ENCODE results near the gene ROGDI.
A peak's percentile ranks its signal among the peaks of the same experiment; 100 is the strongest.

ROGDI gene

DNA sequence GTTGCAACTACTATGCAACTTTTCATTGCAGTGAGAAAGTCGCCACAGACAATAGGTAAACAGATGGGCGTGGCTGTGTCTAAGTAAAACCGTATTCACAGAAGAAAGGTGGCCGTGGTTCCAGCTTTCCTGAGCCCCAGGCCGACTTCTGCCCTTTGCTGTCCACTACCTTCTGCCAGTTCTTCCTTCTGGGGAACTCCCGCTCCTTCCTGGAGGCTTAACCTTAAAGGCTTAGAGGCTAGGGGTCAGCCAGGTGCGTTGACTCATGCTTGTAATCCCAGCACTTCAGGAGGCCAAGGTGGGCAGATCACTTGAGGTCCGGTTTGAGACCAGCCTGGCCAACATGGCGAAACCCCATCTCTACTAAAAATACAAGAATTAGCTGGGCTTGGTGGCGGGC lies 12.2 kb downstream of the ROGDI start:
- Histone ChIP-seq H3K4me2 (ENCODE audit: insufficient read depth, low read length, poor library complexity, severe bottlenecking) (no peak overlapping the region), H2BK15ac (ENCODE audit: low read length) (no peak overlapping the region), H3K79me1 (ENCODE audit: low read depth, low read length) (no peaks in the 10 kb centered on the region), H2BK120ac (ENCODE audit: low read depth, low read length) (no peak overlapping the region), H3K18ac (ENCODE audit: low read length) (no peak overlapping the region), H3K9ac (ENCODE audit: low read depth, low read length, poor library complexity) (no peak overlapping the region), H2BK12ac (ENCODE audit: low read length) (no peak overlapping the region), H3K4ac (ENCODE audit: low read length) (no peak overlapping the region), H3K14ac (ENCODE audit: low read length) (no peak overlapping the region), H2AFZ (ENCODE audit: low read length) (no peak overlapping the region), H3K36me3 (replicated peaks in 1 of 2; ENCODE audit: control insufficient read depth in 2 of 2, insufficient read depth in 2 of 2, low read length in 2 of 2) (no peaks in the 10 kb centered on the region), H3K9me3 (replicated peaks in 1 of 2; ENCODE audit: control insufficient read depth in 2 of 2, insufficient read depth in 1 of 2, low read depth in 1 of 2, low read length in 2 of 2) (no peaks in the 10 kb centered on the region), H2AK5ac (ENCODE audit: low read depth, low read length) (no peak overlapping the region), H4K91ac (ENCODE audit: low read depth, low read length, poor library complexity) (no peak overlapping the region), H3K4me1 (ENCODE audit: control insufficient read depth in 2 of 2, insufficient read depth in 1 of 2, low read depth in 1 of 2, low read length in 2 of 2) (peaks cover 3 to 5% of the 10 kb centered on the region in 2 donors), H3K27ac (replicated peaks; ENCODE audit: low read length) (no peak overlapping the region), H3K4me3 (ENCODE audit: low read length in 2 of 2) (no peak overlapping the region), H3K27me3 (ENCODE audit: control insufficient read depth in 3 of 3, insufficient read depth in 3 of 3, low read depth in 1 of 3, low read length in 3 of 3) (peaks cover 0 to 2% (median 0%) of the 10 kb centered on the region in 3 experiments), H4K8ac (ENCODE audit: low read depth, low read length) (no peak overlapping the region), H2BK5ac (ENCODE audit: low read length) (no peak overlapping the region), H3K23ac (ENCODE audit: low read depth, low read length, poor library complexity) (no peak overlapping the region)
- no peak for DNase-seq (ENCODE audit: low spot score)
- no CpG with 5 or more reads among the region's 10 CpGs for WGBS, 2 donors (ENCODE audit: extremely low coverage in 2 of 2, insufficient read length in 2 of 2, insufficient replicate concordance in 1 of 2)

DNA sequence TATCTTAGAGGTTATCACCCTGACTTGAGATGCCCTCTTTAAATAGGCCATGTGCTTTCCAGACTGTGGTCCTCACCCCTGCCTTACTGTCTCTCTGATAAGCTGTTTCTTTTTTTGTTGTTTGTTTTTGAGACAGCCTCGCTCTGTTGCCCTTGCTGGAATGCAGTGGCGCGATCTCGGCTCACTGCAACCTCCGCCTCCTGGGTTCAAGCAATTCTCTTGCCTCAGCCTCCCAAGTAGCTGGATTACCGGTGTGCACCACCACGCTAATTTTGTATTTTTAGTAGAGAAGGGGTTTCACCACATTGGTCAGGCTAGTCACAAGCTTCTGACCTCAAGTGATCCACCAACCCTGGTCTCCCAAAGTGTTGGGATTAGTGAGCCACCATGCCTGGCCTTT lies 13.5 kb downstream of the ROGDI start:
- Histone ChIP-seq H3K79me1 (ENCODE audit: low read depth, low read length) (no peaks in the 10 kb centered on the region), H4K8ac (ENCODE audit: low read depth, low read length) (no peak overlapping the region), H2AK5ac (ENCODE audit: low read depth, low read length) (no peak overlapping the region), H3K27ac (replicated peaks; ENCODE audit: low read length) (no peak overlapping the region), H2AFZ (ENCODE audit: low read length) (peak overlapping the region; percentile 29), H3K4me2 (ENCODE audit: insufficient read depth, low read length, poor library complexity, severe bottlenecking) (no peak overlapping the region), H3K4me1 (ENCODE audit: control insufficient read depth in 2 of 2, insufficient read depth in 1 of 2, low read depth in 1 of 2, low read length in 2 of 2) (peaks cover 3 to 5% of the 10 kb centered on the region in 2 donors), H2BK120ac (ENCODE audit: low read depth, low read length) (no peak overlapping the region), H4K91ac (ENCODE audit: low read depth, low read length, poor library complexity) (no peak overlapping the region), H3K9ac (ENCODE audit: low read depth, low read length, poor library complexity) (no peak overlapping the region), H3K27me3 (ENCODE audit: control insufficient read depth in 3 of 3, insufficient read depth in 3 of 3, low read depth in 1 of 3, low read length in 3 of 3) (peaks cover 0 to 2% (median 0%) of the 10 kb centered on the region in 3 experiments), H3K4ac (ENCODE audit: low read length) (no peak overlapping the region), H3K14ac (ENCODE audit: low read length) (no peak overlapping the region), H3K4me3 (ENCODE audit: low read length in 2 of 2) (no peak overlapping the region), H2BK12ac (ENCODE audit: low read length) (no peak overlapping the region), H2BK15ac (ENCODE audit: low read length) (no peak overlapping the region), H3K18ac (ENCODE audit: low read length) (no peak overlapping the region), H3K36me3 (replicated peaks in 1 of 2; ENCODE audit: control insufficient read depth in 2 of 2, insufficient read depth in 2 of 2, low read length in 2 of 2) (no peaks in the 10 kb centered on the region), H3K23ac (ENCODE audit: low read depth, low read length, poor library complexity) (no peak overlapping the region), H3K9me3 (replicated peaks in 1 of 2; ENCODE audit: control insufficient read depth in 2 of 2, insufficient read depth in 1 of 2, low read depth in 1 of 2, low read length in 2 of 2) (no peaks in the 10 kb centered on the region), H2BK5ac (ENCODE audit: low read length) (no peak overlapping the region)
- WGBS, 2 donors (ENCODE audit: extremely low coverage in 2 of 2, insufficient read length in 2 of 2, insufficient replicate concordance in 1 of 2): no CpG with 5 or more reads among the region's 7 CpGs
- no peak for DNase-seq (ENCODE audit: low spot score)

DNA sequence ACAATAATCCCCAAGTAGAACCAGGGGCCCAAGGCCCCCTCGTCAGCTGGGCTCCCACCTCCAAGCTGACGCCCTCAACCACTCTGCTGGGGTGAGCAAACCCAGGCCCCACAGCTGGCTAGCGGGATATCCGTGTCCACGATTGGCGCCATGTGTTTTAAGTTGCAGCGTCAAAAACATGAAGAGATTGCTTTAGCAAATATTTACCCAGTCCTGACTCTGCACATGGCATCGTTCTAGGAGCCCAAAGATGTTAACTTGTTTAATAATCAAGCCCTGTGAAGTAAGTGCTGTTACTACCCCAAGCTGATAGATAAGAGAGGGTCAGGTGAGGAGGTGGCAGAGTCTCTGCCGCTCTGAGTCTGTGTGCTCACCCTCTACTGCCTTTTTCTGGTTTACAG lies 13.9 kb downstream of the ROGDI start:
- Histone ChIP-seq H2BK120ac (ENCODE audit: low read depth, low read length) (no peak overlapping the region), H3K4ac (ENCODE audit: low read length) (no peak overlapping the region), H3K79me1 (ENCODE audit: low read depth, low read length) (no peaks in the 10 kb centered on the region), H3K4me2 (ENCODE audit: insufficient read depth, low read length, poor library complexity, severe bottlenecking) (no peak overlapping the region), H3K4me3 (ENCODE audit: low read length in 2 of 2) (no peak overlapping the region), H3K9me3 (replicated peaks in 1 of 2; ENCODE audit: control insufficient read depth in 2 of 2, insufficient read depth in 1 of 2, low read depth in 1 of 2, low read length in 2 of 2) (no peaks in the 10 kb centered on the region), H2AFZ (ENCODE audit: low read length) (peak overlapping the region; percentile 32), H2BK12ac (ENCODE audit: low read length) (no peak overlapping the region), H2BK15ac (ENCODE audit: low read length) (no peak overlapping the region), H3K14ac (ENCODE audit: low read length) (no peak overlapping the region), H2BK5ac (ENCODE audit: low read length) (no peak overlapping the region), H3K36me3 (replicated peaks in 1 of 2; ENCODE audit: control insufficient read depth in 2 of 2, insufficient read depth in 2 of 2, low read length in 2 of 2) (no peaks in the 10 kb centered on the region), H3K27ac (replicated peaks; ENCODE audit: low read length) (no peak overlapping the region), H3K27me3 (ENCODE audit: control insufficient read depth in 3 of 3, insufficient read depth in 3 of 3, low read depth in 1 of 3, low read length in 3 of 3) (peaks cover 0 to 2% (median 0%) of the 10 kb centered on the region in 3 experiments), H3K18ac (ENCODE audit: low read length) (no peak overlapping the region), H3K4me1 (ENCODE audit: control insufficient read depth in 2 of 2, insufficient read depth in 1 of 2, low read depth in 1 of 2, low read length in 2 of 2) (peaks cover 3 to 5% of the 10 kb centered on the region in 2 donors), H4K91ac (ENCODE audit: low read depth, low read length, poor library complexity) (no peak overlapping the region), H4K8ac (ENCODE audit: low read depth, low read length) (no peak overlapping the region), H2AK5ac (ENCODE audit: low read depth, low read length) (no peak overlapping the region), H3K23ac (ENCODE audit: low read depth, low read length, poor library complexity) (no peak overlapping the region), H3K9ac (ENCODE audit: low read depth, low read length, poor library complexity) (no peak overlapping the region)
- no CpG with 5 or more reads among the region's 9 CpGs for WGBS, 2 donors (ENCODE audit: extremely low coverage in 2 of 2, insufficient read length in 2 of 2, insufficient replicate concordance in 1 of 2)
- DNase-seq (ENCODE audit: low spot score): no peak

DNA sequence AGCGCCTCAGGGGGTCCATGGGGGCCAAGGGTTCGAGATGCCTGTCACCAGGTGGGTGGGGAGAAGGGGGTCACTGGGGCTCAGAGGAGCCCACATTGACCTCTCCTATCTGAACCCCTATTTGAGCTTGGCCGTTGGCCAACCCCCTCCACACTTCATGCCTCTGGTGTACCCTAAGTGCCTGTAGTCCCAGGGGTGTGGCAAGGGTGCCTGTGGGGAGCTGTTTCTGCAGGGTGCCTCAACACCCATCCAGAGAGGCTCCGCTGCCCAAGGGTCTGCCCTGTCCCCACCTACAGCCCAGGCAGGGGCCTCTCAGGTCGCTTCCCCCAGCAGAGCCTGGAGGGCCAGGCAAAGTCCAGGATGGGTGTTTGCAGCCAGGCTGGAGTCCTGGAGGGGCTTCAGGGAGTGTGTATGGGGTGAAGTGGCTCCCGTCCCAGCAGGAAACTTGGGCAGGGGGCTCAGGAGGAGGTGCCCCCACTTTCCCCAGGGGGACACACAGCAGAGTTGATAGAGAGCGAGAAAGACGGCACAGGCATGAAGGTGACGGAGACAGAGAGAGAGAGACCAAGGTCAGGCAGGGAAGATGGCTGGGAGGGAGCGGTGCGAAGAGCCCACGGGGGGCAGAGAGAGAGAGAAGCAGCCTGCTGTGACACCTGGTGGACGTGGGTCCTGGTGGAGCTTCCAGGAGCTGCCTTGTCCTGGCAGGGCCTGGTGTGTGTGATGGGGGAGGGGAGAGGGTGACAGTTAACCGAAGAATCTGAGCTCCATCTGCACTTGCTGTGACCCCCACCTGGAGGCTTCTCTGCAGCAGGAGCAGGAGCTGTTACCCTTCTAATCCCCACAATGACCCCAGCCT lies 14.6 kb downstream of the ROGDI start, which contains the start of gene SEPTIN12:
TSS of gene SEPTIN12 (minus strand) at position 719 of the 856 bp plus-strand sequence. CDS start at position 19, 700 bp downstream.
- Histone ChIP-seq H3K79me1 (ENCODE audit: low read depth, low read length) (no peaks in the 10 kb centered on the region), H4K91ac (ENCODE audit: low read depth, low read length, poor library complexity) (no peak within 1 kb of the TSS), H3K27ac (replicated peaks; ENCODE audit: low read length) (no peak within 1 kb of the TSS), H4K8ac (ENCODE audit: low read depth, low read length) (no peak within 1 kb of the TSS), H2BK15ac (ENCODE audit: low read length) (peak within 1 kb of the TSS; percentile 2), H2AFZ (ENCODE audit: low read length) (peak within 1 kb of the TSS; percentile 32), H3K36me3 (replicated peaks in 1 of 2; ENCODE audit: control insufficient read depth in 2 of 2, insufficient read depth in 2 of 2, low read length in 2 of 2) (no peaks in the 10 kb centered on the region), H3K9me3 (replicated peaks in 1 of 2; ENCODE audit: control insufficient read depth in 2 of 2, insufficient read depth in 1 of 2, low read depth in 1 of 2, low read length in 2 of 2) (no peaks in the 10 kb centered on the region), H3K4me1 (ENCODE audit: control insufficient read depth in 2 of 2, insufficient read depth in 1 of 2, low read depth in 1 of 2, low read length in 2 of 2) (peaks cover 3 to 5% of the 10 kb centered on the region in 2 donors), H2AK5ac (ENCODE audit: low read depth, low read length) (peak within 1 kb of the TSS; percentile 40), H3K23ac (ENCODE audit: low read depth, low read length, poor library complexity) (peak within 1 kb of the TSS; percentile 0), H3K4me2 (ENCODE audit: insufficient read depth, low read length, poor library complexity, severe bottlenecking) (no peak within 1 kb of the TSS), H2BK12ac (ENCODE audit: low read length) (no peak within 1 kb of the TSS), H3K18ac (ENCODE audit: low read length) (peak within 1 kb of the TSS; percentile 44), H2BK120ac (ENCODE audit: low read depth, low read length) (no peak within 1 kb of the TSS), H3K27me3 (ENCODE audit: control insufficient read depth in 3 of 3, insufficient read depth in 3 of 3, low read depth in 1 of 3, low read length in 3 of 3) (peaks cover 0 to 2% (median 0%) of the 10 kb centered on the region in 3 experiments), H2BK5ac (ENCODE audit: low read length) (no peak within 1 kb of the TSS), H3K4ac (ENCODE audit: low read length) (no peak within 1 kb of the TSS), H3K9ac (ENCODE audit: low read depth, low read length, poor library complexity) (no peak within 1 kb of the TSS), H3K14ac (ENCODE audit: low read length) (peak within 1 kb of the TSS; percentile 84), H3K4me3 (ENCODE audit: low read length in 2 of 2) (no peak within 1 kb of the TSS)
- WGBS, 2 donors (ENCODE audit: extremely low coverage in 2 of 2, insufficient read length in 2 of 2, insufficient replicate concordance in 1 of 2): no CpG with 5 or more reads among the region's 14 CpGs
- no peak for DNase-seq (ENCODE audit: low spot score)
